WTC11 (cell line): Measurements from ENCODE around the gene MCEE. TPM values are rescaled to one million over a fixed set of nuclear protein-coding genes. Genes with fewer than 3 reads are reported as not detected.

Experiments
- ATAC-seq: fragments of 200-7000 bp; cut with Tn5 transposase; 2 replicates; pipeline ENCODE4 v1.10.0; 2021; ENCODE audit warnings: mild to moderate bottlenecking, moderate library complexity
- CTCF ChIA-PET: fragments of 300-600 bp; sonication (Branson Sonifier 250); formaldehyde crosslinking; loops from one replicate; lab custom pipeline; 2021; ENCODE audit warnings: antibody characterized with exemption; lab: Charles Lee
- POLR2A ChIA-PET: fragments of 350-600 bp; sonication (Branson Sonifier 250); formaldehyde crosslinking; loops from one replicate; lab custom pipeline; 2021; ENCODE audit warnings: antibody characterized with exemption; lab: Charles Lee
- DNase-seq: peaks from one replicate; pipeline ENCODE4 v3.0.0; 2021; ENCODE audit warnings: low spot score
- H3K27ac Mint-ChIP-seq: 2 replicates; pipeline ENCODE4 v1.8.0; 2021; ENCODE audit warnings: mixed read lengths
- H3K27me3 Mint-ChIP-seq: 2 replicates; pipeline ENCODE4 v1.8.0; 2021; ENCODE audit warnings: low read depth, mild to moderate bottlenecking, moderate library complexity, mixed read lengths
- H3K36me3 Mint-ChIP-seq: 2 replicates; pipeline ENCODE4 v1.8.0; 2021; ENCODE audit warnings: mixed read lengths
- H3K4me1 Mint-ChIP-seq: 2 replicates; pipeline ENCODE4 v1.8.0; 2022; ENCODE audit warnings: mixed read lengths
- H3K4me3 Mint-ChIP-seq: 2 replicates; pipeline ENCODE4 v1.8.0; 2021; ENCODE audit warnings: mild to moderate bottlenecking, moderate library complexity, mixed read lengths
- H3K9me3 Mint-ChIP-seq: 2 replicates; pipeline ENCODE4 v1.8.0; 2021; ENCODE audit warnings: mixed read lengths
- ATF1 ChIP-seq: sonication (generic); formaldehyde crosslinking; IDR thresholded peaks from 2 replicates; pipeline ENCODE4 v1.8.1; 2023; ENCODE audit warnings: mild to moderate bottlenecking, moderate library complexity, missing genetic modification reagents
- E2F1 ChIP-seq: sonication (generic); formaldehyde crosslinking; IDR thresholded peaks from 2 replicates; pipeline ENCODE4 v1.8.0; 2022; ENCODE audit warnings: mild to moderate bottlenecking, missing genetic modification reagents
- E2F5 ChIP-seq: sonication (generic); formaldehyde crosslinking; IDR thresholded peaks from 2 replicates; pipeline ENCODE4 v1.8.1; 2022; ENCODE audit warnings: mild to moderate bottlenecking, moderate library complexity, missing genetic modification reagents
- EMX1 ChIP-seq: fragments of 250-450 bp; sonication (Bioruptor Pico); IDR thresholded peaks from 2 replicates; pipeline ENCODE4 v1.8.0; 2021; ENCODE audit warnings: mild to moderate bottlenecking
- FOXJ3 ChIP-seq: sonication (generic); formaldehyde crosslinking; IDR thresholded peaks from 2 replicates; pipeline ENCODE4 v1.9.0; 2021; ENCODE audit warnings: missing genetic modification reagents, mild to moderate bottlenecking, borderline replicate concordance
- FOXK1 ChIP-seq: sonication (generic); formaldehyde crosslinking; IDR thresholded peaks from 2 replicates; pipeline ENCODE4 v1.8.0; 2022; ENCODE audit warnings: mild to moderate bottlenecking, moderate library complexity, missing genetic modification reagents
- GRHL2 ChIP-seq: fragments of 250-450 bp; sonication (Bioruptor Pico); IDR thresholded peaks from 2 replicates; pipeline ENCODE4 v1.8.0; 2022; ENCODE audit warnings: mild to moderate bottlenecking, moderate library complexity; ENCODE audit not compliant: insufficient replicate concordance, severe bottlenecking
- GTF2I ChIP-seq: fragments of 250-450 bp; sonication (Bioruptor Pico); conservative IDR thresholded peaks from 2 replicates; pipeline ENCODE4 v1.4.0; 2021; ENCODE audit warnings: mild to moderate bottlenecking
- MYBL2 ChIP-seq: sonication (generic); formaldehyde crosslinking; IDR thresholded peaks from 2 replicates; pipeline ENCODE4 v1.8.1; 2023; ENCODE audit warnings: mild to moderate bottlenecking, moderate library complexity, missing genetic modification reagents
- NFATC4 ChIP-seq: fragments of 250-450 bp; sonication (Bioruptor Pico); IDR thresholded peaks from 2 replicates; pipeline ENCODE4 v1.9.0; 2021; ENCODE audit warnings: mild to moderate bottlenecking
- NR3C1 ChIP-seq: sonication (generic); formaldehyde crosslinking; conservative IDR thresholded peaks from 2 replicates; pipeline ENCODE4 v1.8.1; 2023; ENCODE audit warnings: low read depth, mild to moderate bottlenecking, missing genetic modification reagents
- SMAD3 ChIP-seq: sonication (generic); formaldehyde crosslinking; IDR thresholded peaks from 2 replicates; pipeline ENCODE4 v1.8.0; 2022; ENCODE audit warnings: missing genetic modification reagents, mild to moderate bottlenecking, borderline replicate concordance
- SOX15 ChIP-seq: fragments of 250-450 bp; sonication (Bioruptor Pico); IDR thresholded peaks from 2 replicates; pipeline ENCODE4 v1.9.0; 2021; ENCODE audit warnings: mild to moderate bottlenecking
- TEAD1 ChIP-seq: sonication (generic); formaldehyde crosslinking; IDR thresholded peaks from 2 replicates; pipeline ENCODE4 v1.8.0; 2022; ENCODE audit warnings: mild to moderate bottlenecking, missing genetic modification reagents
- TP53 ChIP-seq: sonication (generic); formaldehyde crosslinking; IDR thresholded peaks from 2 replicates; pipeline ENCODE4 v1.8.1; 2023; ENCODE audit warnings: mild to moderate bottlenecking, missing genetic modification reagents
- ZNF232 ChIP-seq: sonication (generic); formaldehyde crosslinking; IDR thresholded peaks from 2 replicates; pipeline ENCODE4 v1.8.0; 2022; ENCODE audit warnings: mild to moderate bottlenecking, missing genetic modification reagents
- ZNF317 ChIP-seq: sonication (generic); formaldehyde crosslinking; IDR thresholded peaks from 2 replicates; pipeline ENCODE4 v1.8.1; 2023; ENCODE audit warnings: low read depth, mild to moderate bottlenecking, moderate library complexity, missing genetic modification reagents, borderline replicate concordance
- ZNF532 ChIP-seq: fragments of 250-450 bp; sonication (Bioruptor Pico); IDR thresholded peaks from 2 replicates; pipeline ENCODE4 v1.9.0; 2021; ENCODE audit warnings: mild to moderate bottlenecking, borderline replicate concordance
- total RNA-seq: library from RNA; stranded (reverse); gene quantifications from 3 replicates; pipeline ENCODE4 v1.2.3, GENCODE V29; 2021
- TF ChIP-seq, protein P1 (sequence below): sonication (generic); formaldehyde crosslinking; IDR thresholded peaks from 2 replicates; pipeline ENCODE4 v1.8.0; 2022; ENCODE audit warnings: mild to moderate bottlenecking, missing genetic modification reagents
- TF ChIP-seq, protein P2 (sequence below): fragments of 250-450 bp; sonication (Bioruptor Pico); IDR thresholded peaks from 2 replicates; pipeline ENCODE4 v1.9.0; 2021; ENCODE audit warnings: mild to moderate bottlenecking
- TF ChIP-seq, protein P3 (sequence below): sonication (generic); formaldehyde crosslinking; IDR thresholded peaks from 2 replicates; pipeline ENCODE4 v1.8.0; 2022; ENCODE audit warnings: mild to moderate bottlenecking, missing genetic modification reagents

The MCEE gene
- total RNA-seq, 1 experiment from 2014 or later, result 18.7 TPM

DNA sequence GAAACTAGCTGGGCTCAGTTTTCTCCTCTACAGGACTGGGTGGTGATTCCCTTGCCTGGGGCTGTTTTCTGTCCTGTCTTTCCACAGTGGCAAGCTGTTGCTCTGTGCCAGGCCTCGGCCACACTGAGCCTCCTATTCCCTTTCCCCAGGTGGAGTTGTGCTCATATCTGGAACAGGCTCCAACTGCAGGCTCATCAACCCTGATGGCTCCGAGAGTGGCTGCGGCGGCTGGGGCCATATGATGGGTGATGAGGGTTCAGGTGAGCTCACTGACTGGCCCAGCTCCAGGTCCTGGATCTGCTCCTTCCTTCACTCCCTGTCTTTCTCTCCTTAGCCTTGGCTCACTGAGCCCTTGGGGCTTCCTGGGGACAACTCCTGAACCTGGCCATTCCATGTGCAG lies 57.5 kb downstream of the MCEE start (continued):
- TF ChIP-seq E2F1 (no peak), TP53 (CRISPR knock-in tag) (no peak), ZNF232 (CRISPR knock-in tag) (no peak), FOXK1 (CRISPR knock-in tag) (no peak), E2F5 (no peak), FOXJ3 (no peak)
- TF ChIP-seq, all 79 proteins: peak for 0

GRCh38 chr2:71071681-71072398 lies 58.2 kb downstream of the MCEE start:
- Mint-ChIP-seq H3K27me3 (no peaks in the 10 kb centered on the region), H3K9me3 (no peaks in the 10 kb centered on the region), H3K27ac (peak overlapping the region; percentile 81; the same call in 1 of the 2 replicates), H3K4me3 (no peak overlapping the region), H3K4me1 (peaks cover 32% of the 10 kb centered on the region), H3K36me3 (peaks cover 34% of the 10 kb centered on the region)
- DNase-seq, result peak; percentile 23
- ATAC-seq, result no peak
- ChIA-PET CTCF (interaction anchor here (0.8 to 6.8 kb wide), 6 partner anchors 10 to 114 kb away, joined by 3 to 56 read pairs (median 32); no protein-coding TSS in a partner anchor), POLR2A (no interaction called here)
- TF ChIP-seq NFATC4 (CRISPR knock-in tag) (no peak), ZNF232 (CRISPR knock-in tag) (no peak), FOXK1 (CRISPR knock-in tag) (no peak), E2F1 (no peak), ZNF532 (no peak), GRHL2 (CRISPR knock-in tag) (no peak), EMX1 (CRISPR knock-in tag) (no peak), ATF1 (no peak), ZNF317 (CRISPR knock-in tag) (no peak), NR3C1 (CRISPR knock-in tag) (no peak), SOX15 (no peak), SMAD3 (CRISPR knock-in tag) (no peak), TEAD1 (no peak), GTF2I (CRISPR knock-in tag) (no peak), MYBL2 (CRISPR knock-in tag) (no peak)
- TF ChIP-seq, protein P1, sequence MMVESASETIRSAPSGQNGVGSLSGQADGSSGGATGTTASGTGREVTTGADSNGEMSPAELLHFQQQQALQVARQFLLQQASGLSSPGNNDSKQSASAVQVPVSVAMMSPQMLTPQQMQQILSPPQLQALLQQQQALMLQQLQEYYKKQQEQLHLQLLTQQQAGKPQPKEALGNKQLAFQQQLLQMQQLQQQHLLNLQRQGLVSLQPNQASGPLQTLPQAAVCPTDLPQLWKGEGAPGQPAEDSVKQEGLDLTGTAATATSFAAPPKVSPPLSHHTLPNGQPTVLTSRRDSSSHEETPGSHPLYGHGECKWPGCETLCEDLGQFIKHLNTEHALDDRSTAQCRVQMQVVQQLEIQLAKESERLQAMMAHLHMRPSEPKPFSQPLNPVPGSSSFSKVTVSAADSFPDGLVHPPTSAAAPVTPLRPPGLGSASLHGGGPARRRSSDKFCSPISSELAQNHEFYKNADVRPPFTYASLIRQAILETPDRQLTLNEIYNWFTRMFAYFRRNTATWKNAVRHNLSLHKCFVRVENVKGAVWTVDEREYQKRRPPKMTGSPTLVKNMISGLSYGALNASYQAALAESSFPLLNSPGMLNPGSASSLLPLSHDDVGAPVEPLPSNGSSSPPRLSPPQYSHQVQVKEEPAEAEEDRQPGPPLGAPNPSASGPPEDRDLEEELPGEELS (CRISPR knock-in tag), result no peak
- TF ChIP-seq, protein P2, sequence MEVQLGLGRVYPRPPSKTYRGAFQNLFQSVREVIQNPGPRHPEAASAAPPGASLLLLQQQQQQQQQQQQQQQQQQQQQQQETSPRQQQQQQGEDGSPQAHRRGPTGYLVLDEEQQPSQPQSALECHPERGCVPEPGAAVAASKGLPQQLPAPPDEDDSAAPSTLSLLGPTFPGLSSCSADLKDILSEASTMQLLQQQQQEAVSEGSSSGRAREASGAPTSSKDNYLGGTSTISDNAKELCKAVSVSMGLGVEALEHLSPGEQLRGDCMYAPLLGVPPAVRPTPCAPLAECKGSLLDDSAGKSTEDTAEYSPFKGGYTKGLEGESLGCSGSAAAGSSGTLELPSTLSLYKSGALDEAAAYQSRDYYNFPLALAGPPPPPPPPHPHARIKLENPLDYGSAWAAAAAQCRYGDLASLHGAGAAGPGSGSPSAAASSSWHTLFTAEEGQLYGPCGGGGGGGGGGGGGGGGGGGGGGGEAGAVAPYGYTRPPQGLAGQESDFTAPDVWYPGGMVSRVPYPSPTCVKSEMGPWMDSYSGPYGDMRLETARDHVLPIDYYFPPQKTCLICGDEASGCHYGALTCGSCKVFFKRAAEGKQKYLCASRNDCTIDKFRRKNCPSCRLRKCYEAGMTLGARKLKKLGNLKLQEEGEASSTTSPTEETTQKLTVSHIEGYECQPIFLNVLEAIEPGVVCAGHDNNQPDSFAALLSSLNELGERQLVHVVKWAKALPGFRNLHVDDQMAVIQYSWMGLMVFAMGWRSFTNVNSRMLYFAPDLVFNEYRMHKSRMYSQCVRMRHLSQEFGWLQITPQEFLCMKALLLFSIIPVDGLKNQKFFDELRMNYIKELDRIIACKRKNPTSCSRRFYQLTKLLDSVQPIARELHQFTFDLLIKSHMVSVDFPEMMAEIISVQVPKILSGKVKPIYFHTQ (CRISPR knock-in tag), result no peak
- TF ChIP-seq, protein P3, sequence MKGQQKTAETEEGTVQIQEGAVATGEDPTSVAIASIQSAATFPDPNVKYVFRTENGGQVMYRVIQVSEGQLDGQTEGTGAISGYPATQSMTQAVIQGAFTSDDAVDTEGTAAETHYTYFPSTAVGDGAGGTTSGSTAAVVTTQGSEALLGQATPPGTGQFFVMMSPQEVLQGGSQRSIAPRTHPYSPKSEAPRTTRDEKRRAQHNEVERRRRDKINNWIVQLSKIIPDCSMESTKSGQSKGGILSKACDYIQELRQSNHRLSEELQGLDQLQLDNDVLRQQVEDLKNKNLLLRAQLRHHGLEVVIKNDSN (CRISPR knock-in tag), result no peak
